CD4-positive, CD25-positive, alpha-beta regulatory T cell (primary cell): ENCODE measurements around the gene MEGF8. TPM values are rescaled to one million over a fixed set of nuclear protein-coding genes. Genes with fewer than 3 reads are reported as not detected.

ENCODE experiments used
- ATAC-seq, 2 donors: fragments of 150-1000 bp; cut with Tn5 transposase; one replicate each; pipeline ENCODE4 v1.10.0; 2021; ENCODE audit warnings: low read depth in 2 of 2, moderate number of reproducible peaks in 2 of 2, moderate library complexity in 1 of 2
- DNase-seq, 3 donors: peaks; one replicate each; pipeline versions ENCODE4 v3.0.0 to v3.0.0-alpha.2; 2012 to 2022; ENCODE audit warnings: mixed read lengths in 1 of 3
- H3K27ac ChIP-seq: one replicate; pipeline ENCODE4 v1.7.0; 2013; ENCODE audit warnings: mild to moderate bottlenecking, low read length; ENCODE audit not compliant: insufficient read depth, poor library complexity, severe bottlenecking
- H3K27me3 ChIP-seq: one replicate; pipeline ENCODE4 v1.7.0; 2013; ENCODE audit warnings: low read length; ENCODE audit not compliant: control insufficient read depth, insufficient read depth
- H3K36me3 ChIP-seq: one replicate; pipeline ENCODE4 v1.7.0; 2013; ENCODE audit warnings: mild to moderate bottlenecking, low read length, moderate library complexity; ENCODE audit not compliant: control insufficient read depth, insufficient read depth
- H3K4me1 ChIP-seq: 2 replicates; pipeline ENCODE4 v1.7.0; 2013; ENCODE audit warnings: mild to moderate bottlenecking, low read length; ENCODE audit not compliant: insufficient read depth, control insufficient read depth, poor library complexity, severe bottlenecking
- H3K4me3 ChIP-seq: one replicate; pipeline ENCODE4 v1.7.0; 2013; ENCODE audit warnings: low read depth, mild to moderate bottlenecking, low read length, moderate library complexity
- H3K9me3 ChIP-seq, 2 experiments: 1 replicate in 1 of 2; 2 replicates in 1 of 2; pipeline ENCODE4 v1.7.0; 2013; ENCODE audit warnings: low read length in 2 of 2, mild to moderate bottlenecking in 1 of 2, moderate library complexity in 1 of 2; ENCODE audit not compliant: control insufficient read depth in 2 of 2
- H3K27ac Mint-ChIP-seq, 3 donors: one replicate each; pipeline ENCODE4 v1.8.0; 2020 to 2022; ENCODE audit warnings: mild to moderate bottlenecking in 3 of 3, mixed read lengths in 3 of 3, moderate library complexity in 2 of 3
- H3K27me3 Mint-ChIP-seq: one replicate; pipeline ENCODE4 v1.8.0; 2022; ENCODE audit warnings: mild to moderate bottlenecking, mixed read lengths
- H3K36me3 Mint-ChIP-seq: one replicate; pipeline ENCODE4 v1.8.0; 2020; ENCODE audit warnings: mixed read lengths
- H3K4me1 Mint-ChIP-seq, 4 donors: one replicate each; pipeline ENCODE4 v1.8.0; 2020 to 2022; ENCODE audit warnings: mixed read lengths in 4 of 4, mild to moderate bottlenecking in 1 of 4
- H3K4me3 Mint-ChIP-seq, 4 donors: one replicate each; pipeline ENCODE4 v1.8.0; 2020 to 2022; ENCODE audit warnings: mild to moderate bottlenecking in 4 of 4, mixed read lengths in 4 of 4, moderate library complexity in 3 of 4
- H3K9me3 Mint-ChIP-seq, 7 donors: one replicate each; pipeline ENCODE4 v1.8.0; 2020 to 2022; ENCODE audit warnings: mixed read lengths in 7 of 7, mild to moderate bottlenecking in 3 of 7, moderate library complexity in 2 of 7
- polyA plus RNA-seq, 4 donors: library from polyadenylated mRNA; unstranded; fragments of 300-500 nt; fragmentation: Illumina TruSeq; gene quantifications; one replicate each; pipeline ENCODE4 v1.2.3, GENCODE V29; 2021
- total RNA-seq: library from RNA; stranded (reverse); gene quantifications from one replicate; pipeline ENCODE4 v1.2.3, GENCODE V29; 2022

MEGF8 gene
- total and polyA plus RNA-seq, 5 donors from 2014 or later, result 0.18 to 6.5 (median 0.22) TPM

DNA sequence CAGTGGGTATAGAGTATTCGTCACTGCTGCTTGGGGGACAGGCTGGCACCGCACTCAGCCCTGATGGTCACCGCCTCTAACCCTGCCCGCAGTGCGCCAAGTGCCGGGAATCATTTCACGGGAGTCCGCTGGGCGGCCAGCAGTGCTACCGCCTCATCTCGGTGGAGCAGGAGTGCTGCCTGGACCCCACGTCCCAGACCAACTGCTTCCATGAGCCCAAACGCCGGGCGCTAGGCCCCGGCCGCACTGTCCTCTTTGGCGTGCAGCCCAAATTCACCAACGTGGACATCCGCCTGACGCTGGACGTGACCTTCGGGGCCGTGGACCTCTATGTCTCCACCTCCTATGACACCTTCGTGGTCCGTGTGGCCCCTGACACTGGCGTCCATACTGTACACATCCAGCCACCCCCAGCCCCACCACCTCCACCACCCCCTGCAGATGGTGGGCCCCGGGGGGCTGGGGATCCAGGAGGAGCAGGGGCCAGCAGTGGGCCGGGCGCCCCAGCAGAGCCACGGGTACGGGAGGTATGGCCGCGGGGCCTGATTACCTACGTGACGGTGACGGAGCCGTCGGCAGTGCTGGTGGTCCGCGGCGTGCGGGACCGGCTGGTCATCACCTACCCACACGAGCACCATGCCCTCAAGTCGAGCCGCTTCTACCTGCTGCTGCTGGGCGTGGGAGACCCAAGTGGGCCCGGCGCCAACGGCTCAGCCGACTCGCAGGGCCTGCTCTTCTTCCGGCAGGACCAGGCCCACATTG lies 50.2 kb downstream of the MEGF8 start:
- H3K4me1 ChIP-seq, result no peaks in the 10 kb centered on the region
- H3K9me3 ChIP-seq, result no peaks in the 10 kb centered on the region
- H3K4me1 Mint-ChIP-seq, result peaks cover 0 to 2% (median 0%) of the 10 kb centered on the region in 4 donors
- no peaks in the 10 kb centered on the region for H3K9me3 Mint-ChIP-seq
- no peaks in the 10 kb centered on the region for H3K36me3 ChIP-seq
- no peak overlapping the region for H3K27ac Mint-ChIP-seq
- H3K27ac ChIP-seq, result no peak overlapping the region
- H3K27me3 Mint-ChIP-seq, result peaks cover 12% of the 10 kb centered on the region
- H3K36me3 Mint-ChIP-seq, result peaks cover 5% of the 10 kb centered on the region
- H3K4me3 ChIP-seq, result no peak overlapping the region
- no peak for DNase-seq
- no peak overlapping the region for H3K4me3 Mint-ChIP-seq
- ATAC-seq, result no peak
- H3K27me3 ChIP-seq, result no peaks in the 10 kb centered on the region

DNA sequence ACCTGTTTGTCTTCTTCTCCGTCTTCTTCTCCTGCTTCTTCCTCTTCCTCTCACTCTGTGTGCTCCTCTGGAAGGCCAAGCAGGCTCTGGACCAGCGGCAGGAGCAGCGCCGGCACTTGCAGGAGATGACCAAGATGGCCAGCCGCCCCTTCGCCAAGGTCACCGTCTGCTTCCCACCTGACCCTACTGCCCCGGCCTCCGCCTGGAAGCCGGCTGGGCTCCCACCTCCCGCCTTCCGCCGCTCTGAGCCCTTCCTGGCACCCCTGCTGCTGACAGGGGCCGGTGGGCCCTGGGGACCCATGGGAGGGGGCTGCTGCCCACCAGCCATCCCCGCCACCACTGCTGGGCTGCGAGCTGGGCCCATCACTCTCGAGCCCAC lies 50.7 kb downstream of the MEGF8 start:
- Mint-ChIP-seq H3K9me3 (no peaks in the 10 kb centered on the region), H3K36me3 (peaks cover 5% of the 10 kb centered on the region), H3K27ac (no peak overlapping the region), H3K4me3 (no peak overlapping the region), H3K4me1 (peaks cover 0 to 2% (median 0%) of the 10 kb centered on the region in 4 donors), H3K27me3 (peaks cover 13% of the 10 kb centered on the region)
- H3K36me3 ChIP-seq, result no peaks in the 10 kb centered on the region
- no peaks in the 10 kb centered on the region for H3K9me3 ChIP-seq
- H3K4me3 ChIP-seq, result no peak overlapping the region
- H3K27me3 ChIP-seq, result no peaks in the 10 kb centered on the region
- DNase-seq (no peak), ATAC-seq (no peak)
- no peaks in the 10 kb centered on the region for H3K4me1 ChIP-seq
- no peak overlapping the region for H3K27ac ChIP-seq

DNA sequence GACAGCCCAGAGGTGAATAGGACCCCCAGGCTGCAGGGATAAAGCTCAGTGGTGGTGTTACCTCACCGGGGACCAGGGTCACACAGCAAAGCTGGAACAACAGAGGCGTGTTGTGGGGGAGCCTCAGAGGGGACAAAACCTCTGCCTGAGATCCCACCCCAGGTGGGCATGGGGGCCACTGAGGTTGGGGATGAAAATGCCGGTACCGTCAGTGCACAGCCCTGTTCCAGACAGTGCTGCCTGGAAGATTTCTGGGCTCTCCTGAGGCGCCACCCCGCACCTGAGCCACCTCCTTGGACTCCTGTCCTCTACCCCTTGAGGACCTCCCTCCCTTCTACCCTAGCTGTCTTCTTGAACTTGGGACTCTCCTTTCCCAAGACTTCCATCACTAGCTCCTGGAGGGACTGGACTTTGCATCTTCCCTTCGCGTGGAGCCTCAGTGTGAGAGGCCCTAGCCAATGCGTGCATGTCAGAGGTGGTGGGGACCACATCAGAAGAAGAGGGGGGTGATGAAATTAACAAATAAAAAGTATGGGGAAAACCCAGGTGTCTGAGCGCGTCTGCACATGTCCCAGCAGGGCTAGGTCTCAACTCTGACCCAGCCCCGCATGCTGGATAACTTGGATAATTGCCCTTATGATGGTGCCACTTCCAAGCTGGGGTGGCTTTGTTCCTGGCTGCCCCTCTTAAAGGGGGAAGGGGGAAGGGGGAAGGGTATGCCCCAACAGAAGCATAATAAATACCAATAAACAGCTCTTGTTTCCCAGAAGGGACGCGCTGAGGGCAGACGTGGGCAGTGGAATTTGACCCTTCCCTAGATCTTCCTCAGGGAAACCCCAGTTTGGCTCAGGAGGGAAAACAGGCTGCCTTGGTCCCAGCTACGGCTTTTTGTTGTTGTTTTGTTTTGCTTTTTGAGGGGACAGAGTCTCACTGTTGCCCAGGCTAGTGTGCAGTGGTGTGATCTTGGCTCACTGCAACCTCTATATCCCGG lies 53.1 kb downstream of the MEGF8 start:
- Histone ChIP-seq H3K36me3 (no peaks in the 10 kb centered on the region), H3K27me3 (no peaks in the 10 kb centered on the region), H3K4me1 (no peaks in the 10 kb centered on the region), H3K27ac (no peak overlapping the region), H3K4me3 (no peak overlapping the region), H3K9me3 (no peaks in the 10 kb centered on the region)
- Mint-ChIP-seq H3K4me3 (no peak overlapping the region), H3K36me3 (peaks cover 5% of the 10 kb centered on the region), H3K9me3 (no peaks in the 10 kb centered on the region), H3K4me1 (peaks cover 0 to 2% (median 0%) of the 10 kb centered on the region in 4 donors), H3K27me3 (peaks cover 27% of the 10 kb centered on the region), H3K27ac (peak overlapping the region in 2 of 3 donors; percentile 14 to 62)
- ATAC-seq (no peak), DNase-seq (no peak)

- H3K9me3 Mint-ChIP-seq, result no peaks in the 10 kb centered on the region
- Histone ChIP-seq H3K27me3 (no peaks in the 10 kb centered on the region), H3K4me3 (no peak overlapping the region), H3K4me1 (no peaks in the 10 kb centered on the region), H3K36me3 (no peaks in the 10 kb centered on the region), H3K9me3 (no peaks in the 10 kb centered on the region), H3K27ac (no peak overlapping the region)
- ATAC-seq (no peak), DNase-seq (no peak)
- no peak overlapping the region for H3K4me3 Mint-ChIP-seq
- peaks cover 5% of the 10 kb centered on the region for H3K36me3 Mint-ChIP-seq
- peaks cover 0 to 2% (median 0%) of the 10 kb centered on the region in 4 donors for H3K4me1 Mint-ChIP-seq
- no peak overlapping the region for H3K27ac Mint-ChIP-seq
- peaks cover 27% of the 10 kb centered on the region for H3K27me3 Mint-ChIP-seq
Observed at GRCh38 chr19:42380155-42380554, 54.7 kb downstream of the MEGF8 start.

DNA sequence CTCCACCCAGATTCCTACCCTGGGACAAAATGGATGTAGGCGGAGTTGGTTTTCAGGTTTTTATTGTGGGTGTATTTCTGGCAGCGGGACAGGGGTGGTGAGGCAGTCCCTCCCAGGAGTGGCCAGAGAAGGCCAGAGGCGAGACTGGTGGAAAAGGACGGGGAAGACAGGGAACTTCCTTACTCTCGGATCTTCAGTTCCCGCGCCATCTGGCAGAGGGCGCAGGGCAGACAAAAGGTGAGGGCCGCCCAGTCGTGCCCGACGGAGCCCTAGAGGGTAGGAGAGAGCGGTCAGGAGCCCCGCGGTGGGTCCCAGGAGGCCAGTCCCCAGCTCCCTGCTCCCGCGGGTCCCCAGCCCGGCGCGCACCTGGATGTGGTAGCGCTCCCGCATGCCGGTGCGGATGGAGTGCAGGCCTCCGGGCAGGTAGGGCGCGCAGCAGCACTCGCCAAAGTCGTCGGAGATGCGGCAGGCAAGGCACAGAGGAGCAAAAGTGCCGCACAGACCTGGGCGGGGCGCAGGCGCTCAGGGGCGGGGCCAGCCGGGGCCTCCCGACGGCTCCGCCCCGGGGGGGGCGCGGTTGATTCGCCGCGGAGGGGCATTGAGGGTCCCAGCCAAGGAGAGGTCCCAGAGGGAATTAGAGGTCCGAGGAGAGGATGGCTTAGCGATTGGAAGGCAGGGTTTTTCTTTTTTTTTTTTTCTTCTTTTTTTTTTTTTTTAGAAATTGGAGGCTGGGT lies 61.7 kb downstream of the MEGF8 start:
- Histone ChIP-seq H3K4me3 (no peak overlapping the region), H3K27me3 (peaks cover 3% of the 10 kb centered on the region), H3K27ac (no peak overlapping the region), H3K4me1 (peaks cover 8% of the 10 kb centered on the region), H3K9me3 (no peaks in the 10 kb centered on the region), H3K36me3 (no peaks in the 10 kb centered on the region)
- H3K36me3 Mint-ChIP-seq, result peaks cover 5% of the 10 kb centered on the region
- peaks cover 42% of the 10 kb centered on the region for H3K27me3 Mint-ChIP-seq
- peak; percentile 32 to 73 (median 58) for DNase-seq
- H3K9me3 Mint-ChIP-seq, result peaks cover 0 to 1% (median 0%) of the 10 kb centered on the region in 7 donors
- H3K4me3 Mint-ChIP-seq, result peak overlapping the region; percentile 56 to 76 (median 71)
- no peak overlapping the region for H3K27ac Mint-ChIP-seq
- H3K4me1 Mint-ChIP-seq, result peaks cover 0 to 8% (median 4%) of the 10 kb centered on the region in 4 donors
- ATAC-seq, result peak; percentile 81 to 83

DNA sequence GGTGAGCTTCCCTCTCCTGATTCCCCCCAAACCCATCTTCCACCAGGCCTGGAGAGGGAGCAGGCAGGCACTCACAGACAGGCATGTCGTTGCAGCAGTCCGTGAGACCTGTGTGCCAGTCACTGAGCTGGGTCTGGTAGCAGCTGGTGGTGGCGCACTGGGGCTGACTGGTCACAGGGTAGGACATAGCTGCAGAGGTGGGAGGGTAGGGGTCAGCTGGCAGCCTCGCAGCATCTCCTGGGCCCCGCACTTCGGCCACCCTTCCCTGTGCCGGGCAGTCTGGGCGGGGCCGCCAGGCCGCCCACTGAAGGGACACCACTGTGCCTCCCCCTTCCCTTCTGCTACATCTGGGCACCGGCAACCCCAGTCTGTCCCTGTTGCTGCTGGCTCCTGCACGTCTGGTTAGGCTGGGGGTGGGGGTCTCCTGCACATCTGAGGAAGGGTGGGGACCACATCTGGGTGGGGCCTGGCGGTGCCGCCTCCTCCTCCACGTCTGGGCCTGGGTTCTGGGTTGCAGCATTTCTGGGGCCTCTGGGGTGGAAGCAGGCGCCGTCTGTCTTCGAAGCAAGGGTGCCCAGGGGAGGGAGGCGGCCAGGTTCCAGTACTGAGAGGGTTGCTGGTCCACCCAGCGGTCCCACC lies 63.5 kb downstream of the MEGF8 start:
- Mint-ChIP-seq H3K4me3 (peak overlapping the region in 1 of 4 donors; percentile 39), H3K27ac (peak overlapping the region in 1 of 3 donors; percentile 20), H3K36me3 (no peaks in the 10 kb centered on the region), H3K27me3 (peaks cover 42% of the 10 kb centered on the region), H3K4me1 (peaks cover 0 to 8% (median 4%) of the 10 kb centered on the region in 4 donors), H3K9me3 (peaks cover 0 to 1% (median 0%) of the 10 kb centered on the region in 7 donors)
- DNase-seq, result no peak
- Histone ChIP-seq H3K27ac (no peak overlapping the region), H3K9me3 (no peaks in the 10 kb centered on the region), H3K4me3 (no peak overlapping the region), H3K4me1 (peaks cover 8% of the 10 kb centered on the region), H3K36me3 (no peaks in the 10 kb centered on the region), H3K27me3 (peaks cover 3% of the 10 kb centered on the region)
- ATAC-seq, result no peak

- Mint-ChIP-seq H3K36me3 (no peaks in the 10 kb centered on the region), H3K27me3 (peaks cover 42% of the 10 kb centered on the region), H3K27ac (no peak within 1 kb of the TSS), H3K4me3 (peak within 1 kb of the TSS in 1 of 4 donors; percentile 43), H3K4me1 (peaks cover 0 to 8% (median 4%) of the 10 kb centered on the region in 4 donors), H3K9me3 (peaks cover 0 to 1% (median 0%) of the 10 kb centered on the region in 7 donors)
- peaks cover 3% of the 10 kb centered on the region for H3K27me3 ChIP-seq
- H3K4me1 ChIP-seq, result peaks cover 8% of the 10 kb centered on the region
- ATAC-seq (no peak), DNase-seq (no peak)
- H3K9me3 ChIP-seq, result no peaks in the 10 kb centered on the region
- no peak within 1 kb of the TSS for H3K4me3 ChIP-seq
- H3K27ac ChIP-seq, result no peak within 1 kb of the TSS
- H3K36me3 ChIP-seq, result no peaks in the 10 kb centered on the region
Observed at GRCh38 chr19:42389899-42390298, 64.5 kb downstream of the MEGF8 start, which contains the start of gene CNFN. CNFN (minus strand) TSS chr19:42390297; CDS start chr19:42389037, 1,260 bp downstream.
